Daoy (cell line): ENCODE results near the gene ENPP7. TPM values are rescaled to one million over a fixed set of nuclear protein-coding genes. Genes with fewer than 3 reads are reported as not detected.
"Not testable (repeated sequence)": the region's sequence is repeated elsewhere in the genome, so short reads cannot be mapped to it uniquely, and the experiment has no call there.

ENCODE experiments used
- DNase-seq: peaks from one replicate; pipeline ENCODE4 v3.0.0-alpha.2; 2015; ENCODE audit warnings: low read depth
- total RNA-seq: library from RNA; depleted of rRNA; stranded (reverse); fragments of >200 nt; shearing (Covaris generic); gene quantifications from 2 replicates; pipeline ENCODE4 v1.2.3, GENCODE V29; 2014

The ENPP7 gene
- total RNA-seq, 1 experiment from 2014 or later: not detected

GRCh38 chr17:79749156-79749815 is 18.5 kb downstream of the ENPP7 start:
- DNase-seq: peak; percentile 59

DNA sequence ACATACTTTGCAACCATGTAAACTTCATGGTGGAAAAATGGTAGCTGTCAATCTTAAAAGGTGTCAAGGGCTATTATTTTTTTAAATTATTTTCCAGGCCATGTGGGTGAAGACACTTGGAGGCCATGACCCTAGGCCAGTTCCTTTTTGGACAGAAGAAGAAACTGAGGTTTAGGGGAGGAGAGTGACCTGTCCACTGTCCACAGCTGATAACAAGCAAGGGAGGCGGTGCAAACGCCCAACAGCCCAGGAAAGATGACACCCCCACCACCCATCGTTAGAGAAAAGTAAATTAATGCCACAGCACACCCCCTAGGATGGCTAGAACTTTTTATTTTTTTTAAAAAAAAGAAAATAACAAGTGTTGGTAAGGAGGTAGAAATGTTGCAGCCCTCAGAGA is 19.2 kb downstream of the ENPP7 start:
- DNase-seq: no peak

DNA sequence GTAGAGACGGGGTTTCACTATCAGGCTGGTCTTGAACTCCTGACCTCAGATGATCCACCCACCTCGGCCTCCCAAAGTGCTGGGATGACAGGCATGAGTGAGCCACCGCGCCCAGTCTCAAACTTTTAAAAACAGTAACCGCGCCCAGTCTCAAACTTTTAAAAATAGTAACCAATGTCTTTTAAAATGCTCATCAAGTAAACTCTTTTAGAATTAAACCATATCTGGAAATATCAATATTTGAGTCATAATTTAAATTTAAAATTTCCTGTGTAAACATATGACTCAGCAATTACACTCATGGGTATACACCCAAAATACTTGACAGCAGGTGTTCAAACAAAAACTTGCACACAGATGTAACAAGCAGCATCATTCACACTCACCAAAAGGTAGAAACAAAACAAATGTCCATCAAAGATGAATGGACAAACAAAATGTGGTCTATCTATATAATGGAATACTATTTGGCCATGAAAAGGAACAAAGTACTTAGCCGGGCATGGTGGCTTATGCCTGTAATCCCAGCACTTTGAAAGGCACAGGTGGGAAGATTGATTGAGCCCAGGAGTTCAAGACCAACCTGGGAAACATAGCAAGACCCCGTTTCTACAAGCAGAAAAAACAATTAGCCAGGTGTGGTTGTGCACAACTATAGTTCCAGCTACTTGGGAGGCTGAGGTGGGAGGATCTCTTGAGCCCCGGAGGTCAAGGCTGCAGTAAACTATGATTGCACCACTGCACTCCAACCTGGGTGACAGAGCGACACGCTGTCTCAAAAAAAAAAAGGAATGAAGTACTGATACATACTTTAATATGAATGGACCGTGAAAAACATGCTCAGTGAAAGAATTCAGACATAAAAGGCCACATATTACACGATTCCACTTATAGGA is 20.2 kb downstream of the ENPP7 start:
- no peak for DNase-seq

- DNase-seq: no peak
Measured at GRCh38 chr17:79752175-79752574, 21.4 kb downstream of the ENPP7 start.

GRCh38 chr17:79754370-79754769 is 23.6 kb downstream of the ENPP7 start:
- no peak for DNase-seq

- not testable (repeated sequence) for DNase-seq
Measured at GRCh38 chr17:79754903-79755302, 24.2 kb downstream of the ENPP7 start.

GRCh38 chr17:79755591-79755990 is 24.8 kb downstream of the ENPP7 start:
- DNase-seq: no peak

GRCh38 chr17:79757140-79757745 is 26.5 kb downstream of the ENPP7 start:
- no peak for DNase-seq

- DNase-seq: no peak
Measured at GRCh38 chr17:79758271-79758670, 27.5 kb downstream of the ENPP7 start.

DNA sequence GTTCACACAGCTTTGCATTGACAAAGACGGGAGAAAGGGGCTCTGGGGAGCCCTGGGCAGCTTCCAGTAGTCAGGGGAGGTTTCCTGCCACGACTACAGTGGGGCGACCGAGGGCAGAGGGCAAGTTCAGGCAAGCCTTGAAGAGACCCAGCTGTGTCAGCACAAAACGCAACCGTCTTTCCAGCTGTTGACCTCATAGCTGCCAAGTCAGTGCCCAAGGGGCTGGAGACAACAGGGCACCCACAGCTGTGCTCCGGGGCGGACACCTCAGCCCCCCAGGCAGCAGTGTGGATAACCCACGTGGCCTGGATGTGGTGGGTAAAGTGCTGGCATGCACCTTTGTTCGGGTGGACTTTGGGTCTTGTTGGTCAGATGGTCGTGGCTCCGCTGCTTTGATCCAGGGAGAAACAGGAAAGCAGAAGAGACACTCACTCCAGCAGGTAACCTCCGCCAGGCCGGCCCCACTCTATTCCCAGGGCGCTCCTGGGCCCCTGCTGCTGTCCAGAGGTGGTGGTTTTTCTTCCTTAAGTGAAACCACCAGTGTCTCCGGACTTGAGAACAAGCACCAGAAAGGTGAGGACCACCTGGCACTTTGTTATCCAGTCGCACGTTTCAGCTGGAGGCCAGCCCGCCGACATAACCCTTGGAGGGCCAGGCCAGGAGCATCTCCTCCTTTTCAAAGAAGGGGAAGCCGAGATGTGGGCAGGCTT is 29.6 kb downstream of the ENPP7 start:
- no peak for DNase-seq

- DNase-seq: no peak
Measured at GRCh38 chr17:79761894-79762589, 31.3 kb downstream of the ENPP7 start.

DNA sequence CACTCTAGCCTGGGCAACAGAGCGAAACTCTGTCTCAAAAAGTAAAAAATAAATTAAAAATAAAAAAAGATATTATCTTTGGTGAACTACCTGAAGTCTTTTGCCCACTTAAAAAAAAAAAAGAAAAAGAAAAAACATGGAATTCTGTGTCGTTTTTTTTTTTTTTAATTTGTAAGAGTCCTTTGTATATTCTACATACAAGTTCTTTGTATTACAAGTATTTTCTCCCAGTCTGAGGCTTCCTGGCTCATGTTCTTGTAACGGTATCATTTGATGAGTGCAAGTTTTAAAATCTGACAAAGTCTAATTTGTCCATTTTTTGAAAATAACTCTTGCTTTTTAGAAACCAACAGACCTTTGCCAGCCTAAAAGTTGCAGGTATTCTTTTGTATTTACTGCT is 35.0 kb downstream of the ENPP7 start:
- no peak for DNase-seq

DNA sequence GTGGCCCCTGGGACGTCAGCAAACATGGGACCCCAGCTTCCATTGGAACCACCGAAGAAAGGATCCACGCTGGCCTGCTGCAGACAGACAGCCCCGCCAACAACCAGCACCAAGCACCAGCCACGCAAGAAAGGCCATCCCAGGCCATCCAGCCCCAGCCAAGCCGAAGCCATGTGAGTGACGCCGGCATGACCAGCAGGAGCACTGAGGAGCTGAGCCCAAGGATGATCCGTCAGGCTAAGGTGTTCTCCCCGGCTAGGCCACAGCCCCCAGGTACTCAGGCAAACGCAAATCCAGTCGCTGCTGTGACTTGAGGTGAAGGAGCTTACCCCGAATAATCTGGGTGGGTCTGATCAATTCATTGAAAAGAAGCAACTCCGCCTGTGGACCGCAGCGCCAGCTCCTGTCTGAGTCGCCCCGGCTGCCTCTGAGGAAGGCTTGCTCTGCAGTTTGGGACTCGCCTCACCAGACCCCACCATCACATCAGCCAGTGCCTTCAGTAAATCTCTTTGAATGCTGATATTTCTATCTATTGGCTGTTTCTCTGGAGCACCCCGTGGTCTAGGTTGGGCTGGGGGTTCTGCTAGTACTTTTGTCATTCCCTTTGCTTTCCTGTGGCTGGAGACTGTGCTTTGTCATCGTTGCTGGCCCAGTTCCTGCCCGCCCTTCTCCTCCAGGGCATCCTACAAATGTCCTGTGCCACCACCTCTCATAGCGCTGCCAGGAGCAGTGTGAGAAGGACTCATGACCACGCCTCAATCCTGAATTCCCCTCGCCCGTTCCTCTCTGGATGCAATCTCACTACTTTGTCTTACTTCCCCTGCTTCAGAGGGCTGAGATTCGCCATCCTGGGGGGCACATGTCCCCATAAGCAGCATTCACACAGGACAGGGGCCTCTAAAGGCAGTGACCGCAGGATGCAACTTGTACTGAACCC is 39.1 kb downstream of the ENPP7 start:
- no peak for DNase-seq

DNA sequence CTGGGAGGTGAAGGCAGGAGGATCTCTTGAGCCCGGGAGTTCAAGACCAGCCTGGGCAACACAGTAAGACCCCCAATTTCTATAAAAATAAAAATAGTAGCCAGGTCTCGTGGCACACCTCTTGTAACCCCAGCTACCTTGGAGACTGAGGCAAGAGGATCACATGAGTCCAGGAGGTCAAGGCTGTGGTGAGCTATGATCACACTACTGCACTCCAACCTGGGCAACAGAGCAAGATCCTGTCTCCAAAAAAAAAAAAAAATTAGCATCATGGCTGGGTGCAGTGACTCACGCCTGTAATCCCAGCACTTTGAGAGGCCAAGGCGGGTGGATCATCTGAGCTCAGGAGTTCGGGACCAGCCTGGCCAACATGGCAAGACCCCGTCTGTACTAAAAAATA is 40.5 kb downstream of the ENPP7 start:
- DNase-seq: no peak

DNA sequence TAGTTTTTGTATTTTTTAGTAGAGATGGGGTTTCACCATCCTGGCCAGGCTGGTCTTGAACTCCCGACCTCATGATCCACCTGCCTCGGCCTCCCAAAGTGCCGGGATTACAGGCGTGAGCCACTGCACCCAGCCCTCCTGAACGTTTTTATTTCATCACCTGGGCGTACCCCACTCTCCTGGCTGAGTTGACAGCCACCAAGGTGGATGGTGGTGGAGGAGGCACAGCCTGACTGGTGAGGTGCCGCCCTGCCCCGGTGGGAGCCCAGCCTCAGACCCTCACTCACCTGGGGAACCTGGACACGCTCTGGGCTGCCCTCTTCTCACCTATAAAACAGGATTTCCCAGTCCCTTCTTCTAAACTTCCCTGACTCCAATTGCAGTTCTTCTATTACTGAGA is 42.0 kb downstream of the ENPP7 start:
- DNase-seq: not testable (repeated sequence)

DNA sequence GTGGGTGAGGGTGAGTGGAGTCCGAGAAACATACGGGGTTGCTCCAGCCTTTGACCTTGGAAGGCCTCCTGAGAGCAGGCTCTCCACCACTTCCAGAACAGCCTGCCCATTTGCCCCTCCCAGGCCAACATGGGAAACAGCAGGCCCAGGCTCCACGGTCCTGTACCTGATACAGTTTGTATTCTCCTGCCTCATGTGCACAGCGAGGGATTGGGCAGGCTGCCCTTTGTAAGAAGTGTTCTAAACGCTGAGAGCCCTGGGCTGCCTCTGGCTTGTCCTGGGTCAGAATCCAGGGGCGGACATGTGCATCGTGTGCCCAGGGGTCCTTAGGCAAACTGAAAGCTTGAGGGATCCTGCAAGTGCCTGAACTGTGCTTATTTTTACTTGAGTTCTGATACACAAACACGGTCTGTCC is 43.8 kb downstream of the ENPP7 start:
- no peak for DNase-seq

DNA sequence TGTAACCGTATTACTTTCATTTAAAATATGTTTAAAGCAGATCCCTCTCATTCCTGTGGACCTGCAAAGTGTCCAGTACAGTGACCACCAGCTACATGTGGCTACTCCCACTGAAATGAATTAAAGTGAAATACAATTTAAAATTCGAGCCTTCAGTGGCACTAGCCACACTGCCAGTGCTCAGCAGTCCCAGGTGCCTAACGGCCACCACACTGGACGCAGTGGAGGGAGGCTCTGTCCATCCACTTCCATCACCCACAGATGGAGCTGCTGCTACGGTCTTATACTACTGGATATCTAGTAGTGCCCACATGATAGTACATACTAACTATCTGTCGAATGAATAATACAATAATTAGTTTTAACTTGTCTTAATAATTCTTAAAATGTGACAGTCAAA is 44.9 kb downstream of the ENPP7 start:
- no peak for DNase-seq

GRCh38 chr17:79776376-79777119 is 45.8 kb downstream of the ENPP7 start:
- DNase-seq: no peak

DNA sequence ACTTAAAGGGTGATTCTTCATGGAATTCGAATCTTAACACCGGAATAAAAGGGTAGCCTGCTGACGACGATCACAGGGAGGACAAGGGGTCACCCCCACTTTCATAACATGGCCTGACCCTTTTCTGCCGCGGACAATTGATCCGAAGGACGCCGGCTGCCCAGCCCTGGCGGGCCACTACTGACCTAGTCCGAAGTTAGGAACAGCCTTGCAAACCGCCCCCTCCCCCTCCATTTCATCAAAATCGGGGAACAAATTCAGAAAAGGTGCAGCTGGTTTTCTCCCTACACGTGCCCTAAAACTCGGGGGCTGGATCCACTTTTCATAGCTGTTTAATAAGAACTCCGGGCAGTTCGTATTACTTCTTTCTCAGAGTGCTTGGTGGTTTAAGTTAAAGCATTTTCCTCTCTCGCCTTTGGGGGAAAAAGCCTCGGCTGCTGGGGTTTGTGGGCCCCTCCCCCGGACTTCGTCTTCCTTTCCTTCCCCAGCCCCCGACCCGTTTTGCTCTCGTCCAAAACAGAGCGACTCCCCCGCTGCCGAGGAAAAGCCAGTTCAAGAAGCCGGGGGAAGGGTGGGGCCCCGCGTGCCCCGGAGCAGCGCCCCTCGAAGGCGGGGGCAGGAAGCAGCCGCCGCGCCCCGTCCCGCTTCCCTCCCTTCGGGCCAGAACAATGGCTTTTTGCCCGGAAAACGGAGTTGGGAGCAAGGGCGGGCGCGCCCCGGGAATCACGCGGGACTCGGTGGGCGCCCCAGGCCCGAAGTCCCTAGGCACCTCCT is 46.6 kb downstream of the ENPP7 start:
- peak; percentile 77 for DNase-seq
